Vagina (tissue), 2 donors: ENCODE measurements around the gene SP140L. TPM values are rescaled to one million over a fixed set of nuclear protein-coding genes. Genes with fewer than 3 reads are reported as not detected.

Source experiments
- DNase-seq, 2 donors: peaks; one replicate each; pipeline ENCODE4 v3.0.0-alpha.2; 2017; ENCODE audit errors: extremely low spot score in 2 of 2
- H3K27ac ChIP-seq: fragments of 200-600 bp; sonication (generic); one replicate; pipeline ENCODE4 v1.5.1; 2019
- H3K27me3 ChIP-seq: fragments of 200-600 bp; sonication (generic); one replicate; pipeline ENCODE4 v1.5.1; 2019
- H3K36me3 ChIP-seq, 2 donors: fragments of 200-600 bp; sonication (generic); one replicate each; pipeline ENCODE4 v1.5.1; 2017 to 2019
- H3K4me1 ChIP-seq: fragments of 200-600 bp; sonication (generic); one replicate; pipeline ENCODE4 v1.5.1; 2019
- H3K4me3 ChIP-seq, 2 donors: fragments of 200-600 bp; sonication (generic); 1 replicate in 1 of 2; 2 replicates in 1 of 2; pipeline ENCODE4 v1.5.1; 2016 to 2019
- H3K9me3 ChIP-seq: fragments of 200-600 bp; sonication (generic); one replicate; pipeline ENCODE4 v1.5.1; 2019
- CTCF ChIP-seq, 3 experiments: fragments of 450-650 bp in 2 of 3; fragments of 200-600 bp in 1 of 3; sonication (generic) in 1 of 3; IDR thresholded peaks; one replicate each; pipeline ENCODE4 v1.5.1; 2017 to 2019; ENCODE audit warnings: antibody characterized with exemption in 3 of 3, mild to moderate bottlenecking in 2 of 3, moderate library complexity in 2 of 3
- POLR2A ChIP-seq, 2 donors: fragments of 450-650 bp; IDR thresholded peaks; one replicate each; pipeline ENCODE4 v1.6.1; 2017; ENCODE audit warnings: antibody characterized with exemption in 2 of 2, mild to moderate bottlenecking in 2 of 2, moderate library complexity in 2 of 2
- POLR2AphosphoS5 ChIP-seq, 2 donors: sonication (generic); formaldehyde crosslinking; IDR thresholded peaks; one replicate each; pipeline ENCODE4 v1.9.0; 2017; ENCODE audit warnings: antibody characterized with exemption in 2 of 2, mild to moderate bottlenecking in 2 of 2, low read depth in 1 of 2; ENCODE audit not compliant: insufficient read depth in 1 of 2
- intact Hi-C: fragments of 100-400 bp; cut with DNase I; formaldehyde crosslinking; loops from one replicate; pipeline ENCODE4 v1.15.1; 2023
- total RNA-seq: library from RNA; depleted of rRNA; stranded (reverse); fragments of >200 nt; gene quantifications from one replicate; pipeline ENCODE4 v1.2.3, GENCODE V29; 2016

The SP140L gene
- total RNA-seq, 1 donor from 2014 or later, result 11.5 TPM

- H3K27me3 ChIP-seq, result no peaks in the 10 kb centered on the region
- no peaks in the 10 kb centered on the region for H3K36me3 ChIP-seq
- H3K4me3 ChIP-seq, result peak overlapping the region; percentile 76 to 77
- intact Hi-C loops, result no loop called here
- peaks cover 61% of the 10 kb centered on the region for H3K4me1 ChIP-seq
- no peaks in the 10 kb centered on the region for H3K9me3 ChIP-seq
- TF ChIP-seq CTCF (IDR thresholded peaks at IDR 0.05), result no peak
- TF ChIP-seq POLR2AphosphoS5 (IDR thresholded peaks at IDR 0.05; ENCODE audit: insufficient read depth in 1 of 2, low read depth in 1 of 2), result no peak
- TF ChIP-seq POLR2A (IDR thresholded peaks at IDR 0.05), result no peak
- DNase-seq, result no peak
- peak overlapping the region; percentile 91 for H3K27ac ChIP-seq
Measured at GRCh38 chr2:230410861-230411569, 84.0 kb downstream of the SP140L start.

- intact Hi-C loops, result no loop called here
- Histone ChIP-seq H3K9me3 (no peaks in the 10 kb centered on the region), H3K27me3 (no peaks in the 10 kb centered on the region), H3K36me3 (no peaks in the 10 kb centered on the region), H3K27ac (peak overlapping the region; percentile 91), H3K4me3 (peak overlapping the region; percentile 76 to 77), H3K4me1 (peaks cover 65% of the 10 kb centered on the region)
- no peak for DNase-seq
- no peak for TF ChIP-seq CTCF (IDR thresholded peaks at IDR 0.05)
- TF ChIP-seq POLR2AphosphoS5 (IDR thresholded peaks at IDR 0.05; ENCODE audit: insufficient read depth in 1 of 2, low read depth in 1 of 2), result peak; percentile 14 to 75
- TF ChIP-seq POLR2A (IDR thresholded peaks at IDR 0.05), result no peak
Measured at GRCh38 chr2:230411570-230412370, 84.8 kb downstream of the SP140L start.

- Histone ChIP-seq H3K9me3 (no peaks in the 10 kb centered on the region), H3K4me1 (peaks cover 71% of the 10 kb centered on the region), H3K4me3 (peak overlapping the region; percentile 76 to 77), H3K36me3 (no peaks in the 10 kb centered on the region), H3K27me3 (no peaks in the 10 kb centered on the region), H3K27ac (peak overlapping the region; percentile 91)
- no peak for DNase-seq
- intact Hi-C loops, result no loop called here
- no peak for TF ChIP-seq CTCF (IDR thresholded peaks at IDR 0.05)
- no peak for TF ChIP-seq POLR2A (IDR thresholded peaks at IDR 0.05)
- TF ChIP-seq POLR2AphosphoS5 (IDR thresholded peaks at IDR 0.05; ENCODE audit: insufficient read depth in 1 of 2, low read depth in 1 of 2), result no peak
Measured at GRCh38 chr2:230412371-230412711, 85.3 kb downstream of the SP140L start.

- H3K9me3 ChIP-seq, result no peaks in the 10 kb centered on the region
- H3K36me3 ChIP-seq, result no peaks in the 10 kb centered on the region
- TF ChIP-seq CTCF (IDR thresholded peaks at IDR 0.05) (no peak), POLR2AphosphoS5 (IDR thresholded peaks at IDR 0.05; ENCODE audit: insufficient read depth in 1 of 2, low read depth in 1 of 2) (no peak), POLR2A (IDR thresholded peaks at IDR 0.05) (no peak)
- H3K27ac ChIP-seq, result no peak overlapping the region
- DNase-seq, result no peak
- peaks cover 76% of the 10 kb centered on the region for H3K4me1 ChIP-seq
- no peak overlapping the region for H3K4me3 ChIP-seq
- no peaks in the 10 kb centered on the region for H3K27me3 ChIP-seq
- intact Hi-C loops, result no loop called here
Measured at GRCh38 chr2:230412846-230413245, 85.9 kb downstream of the SP140L start.

- intact Hi-C loops, result no loop called here
- Histone ChIP-seq H3K27me3 (no peaks in the 10 kb centered on the region), H3K4me3 (no peak overlapping the region), H3K27ac (no peak overlapping the region), H3K36me3 (no peaks in the 10 kb centered on the region), H3K9me3 (no peaks in the 10 kb centered on the region), H3K4me1 (peaks cover 77% of the 10 kb centered on the region)
- DNase-seq, result no peak
- no peak for TF ChIP-seq CTCF (IDR thresholded peaks at IDR 0.05)
- TF ChIP-seq POLR2A (IDR thresholded peaks at IDR 0.05), result no peak
- no peak for TF ChIP-seq POLR2AphosphoS5 (IDR thresholded peaks at IDR 0.05; ENCODE audit: insufficient read depth in 1 of 2, low read depth in 1 of 2)
Measured at GRCh38 chr2:230413479-230413878, 86.5 kb downstream of the SP140L start.
